GM21390 (cell line): Measurements from ENCODE around the gene TLCD3A.

ENCODE experiments used
- ATAC-seq: cut with Tn5 transposase; IDR thresholded peaks from one replicate; pipeline ENCODE4 v1.9.1; 2021; ENCODE audit not compliant: unreplicated experiment

The TLCD3A gene

DNA sequence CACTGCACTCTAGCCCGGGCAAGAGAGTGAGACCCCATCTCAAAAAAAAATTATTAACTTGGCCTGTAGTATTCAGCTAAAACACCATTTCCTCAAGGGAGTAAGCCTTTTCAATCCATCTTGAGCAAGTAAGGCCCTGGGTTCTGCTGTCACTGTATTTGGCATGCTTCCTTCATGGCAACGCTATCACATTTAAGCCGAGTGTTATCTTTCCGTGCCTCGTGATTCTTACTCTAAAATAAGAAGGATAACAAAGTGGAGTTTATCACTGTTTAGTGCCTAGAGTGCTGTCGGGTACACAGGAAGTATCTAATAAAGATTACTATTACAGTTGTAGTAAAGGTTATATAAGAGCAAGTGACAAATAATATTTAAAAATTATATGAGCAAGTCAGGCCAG, 26.5 kb upstream of the TLCD3A start:
- no peak for ATAC-seq

DNA sequence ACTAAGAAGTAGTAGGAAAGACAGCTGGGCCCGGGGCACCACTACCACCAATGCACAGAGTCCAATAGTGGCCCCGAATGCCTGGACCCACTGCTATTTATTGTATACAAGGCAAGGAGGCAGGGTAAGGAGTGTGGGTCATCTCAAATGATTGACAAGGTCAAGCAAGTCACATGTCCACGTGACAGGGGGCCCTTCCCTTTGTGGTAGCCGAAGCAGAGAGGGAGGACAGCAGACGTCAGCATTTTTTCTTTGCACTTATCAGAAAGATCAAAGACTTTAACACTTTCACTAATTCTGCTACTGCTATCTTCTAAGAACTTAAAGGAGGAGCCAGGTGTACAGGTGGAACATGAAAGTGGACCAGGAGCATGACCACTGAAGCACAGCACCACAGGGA, 24.3 kb upstream of the TLCD3A start:
- no peak for ATAC-seq

DNA sequence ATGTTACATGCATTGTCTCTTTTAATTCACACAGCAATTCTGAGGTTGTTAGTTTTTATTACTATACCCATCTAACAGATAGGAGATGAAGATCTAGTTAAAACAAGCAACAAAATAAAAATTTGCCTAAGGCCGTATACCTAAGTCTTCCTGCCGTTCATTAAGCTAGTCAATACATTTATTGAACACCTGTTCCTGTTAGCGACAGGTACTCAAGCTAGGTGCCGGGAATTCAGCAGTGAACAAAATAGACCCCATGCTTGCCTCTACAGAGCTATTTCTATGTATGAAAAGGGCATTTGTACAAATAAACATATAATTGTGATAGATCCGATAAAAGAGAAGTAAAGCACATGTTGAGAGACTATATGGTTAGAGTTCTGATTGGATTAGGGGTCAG, 14.3 kb upstream of the TLCD3A start:
- no peak for ATAC-seq

DNA sequence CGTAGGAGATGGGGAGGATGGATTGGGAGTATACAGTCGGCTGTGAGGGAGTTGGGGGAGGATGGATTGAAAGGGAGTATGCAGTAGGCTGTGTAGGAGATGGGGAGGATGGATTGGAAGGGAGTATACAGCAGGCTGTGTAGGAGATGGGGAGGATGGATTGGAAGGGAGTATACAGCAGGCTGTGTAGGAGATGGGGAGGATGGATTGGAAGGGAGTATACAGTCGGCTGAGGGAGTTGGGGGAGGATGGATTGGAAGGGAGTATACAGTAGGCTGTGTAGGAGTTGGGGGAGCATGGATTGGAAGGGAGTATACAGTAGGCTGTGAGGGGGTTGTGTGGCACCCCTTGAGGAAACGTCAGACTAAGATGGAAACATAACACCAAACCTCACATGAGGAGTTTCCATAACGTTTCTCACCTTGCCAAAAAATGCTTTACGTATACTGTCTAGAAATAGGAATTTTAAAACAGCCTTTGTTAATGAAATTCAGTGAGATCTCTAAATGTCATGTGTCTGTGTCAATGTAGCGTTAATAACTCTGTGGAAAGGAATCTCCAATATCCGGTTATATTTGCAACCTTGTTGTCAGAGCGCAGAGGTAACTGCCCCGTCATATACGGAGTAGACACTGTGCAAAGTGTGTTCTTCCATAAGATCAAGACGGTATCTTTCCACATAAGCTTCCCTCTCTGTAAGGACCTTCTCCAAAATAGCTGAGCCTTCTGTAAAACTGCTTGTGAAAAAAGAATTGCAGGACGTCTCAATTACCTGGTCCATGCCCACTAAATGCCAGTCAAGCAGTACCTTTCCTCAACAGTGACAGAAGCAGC, 11.5 kb upstream of the TLCD3A start:
- no peak for ATAC-seq

DNA sequence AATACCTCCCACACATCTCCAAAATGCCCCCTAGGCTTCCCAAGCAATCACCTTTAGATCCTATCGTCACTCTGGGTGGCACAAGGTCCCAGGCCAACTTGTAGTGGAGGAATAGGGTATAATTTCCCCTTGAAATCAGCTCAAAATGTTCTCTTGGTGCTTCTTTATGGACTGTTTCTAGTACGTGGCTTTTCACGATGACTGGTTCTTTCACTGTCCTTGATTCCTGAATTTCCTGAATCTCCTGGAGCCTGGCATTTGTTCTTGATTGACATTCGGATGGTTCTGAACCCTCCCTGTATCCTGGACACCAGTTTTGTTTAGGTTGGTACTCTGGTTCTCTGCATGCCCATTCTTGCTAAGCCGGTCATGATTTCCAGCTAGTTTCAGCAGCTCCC, 10.9 kb upstream of the TLCD3A start:
- no peak for ATAC-seq

DNA sequence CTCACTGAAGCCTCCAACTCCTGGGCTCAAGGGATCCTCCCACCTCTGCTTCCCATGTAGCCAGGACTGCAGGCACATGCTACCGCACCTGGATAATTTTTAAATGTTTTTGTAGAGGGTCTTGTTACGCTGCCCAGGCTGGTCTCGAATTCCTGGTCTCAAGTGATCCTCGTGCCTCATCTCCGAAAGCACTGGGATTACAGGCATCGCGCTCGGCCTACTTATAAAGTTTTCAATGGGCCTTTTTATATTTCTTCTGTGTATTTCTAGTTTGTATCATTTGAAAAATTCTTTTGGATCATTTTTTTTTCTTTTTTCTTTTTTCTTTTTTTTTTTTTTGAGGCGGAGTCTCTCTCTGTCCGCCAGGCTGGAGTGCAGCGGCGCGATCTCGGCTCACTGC, 7.3 kb upstream of the TLCD3A start:
- ATAC-seq, result no peak

DNA sequence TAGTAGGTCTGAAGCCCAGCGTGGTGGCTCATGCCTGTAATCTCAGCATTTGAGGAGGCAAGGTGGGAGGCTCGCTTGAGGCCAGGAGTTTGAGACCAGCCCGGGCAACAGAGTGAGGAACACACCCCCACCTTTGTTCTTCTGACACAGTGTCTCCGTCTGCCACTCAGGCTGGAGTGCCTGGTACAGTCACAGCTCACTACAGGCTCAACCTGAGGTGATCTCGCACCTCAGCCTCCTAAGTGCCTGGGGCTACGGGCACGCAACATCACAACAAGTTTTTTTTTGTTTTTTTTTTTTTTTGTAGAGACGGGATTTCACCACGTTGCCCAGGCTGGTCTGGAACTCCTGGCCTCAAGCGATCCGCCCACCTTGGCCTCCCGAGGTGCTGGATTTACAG, 6.7 kb upstream of the TLCD3A start:
- no peak for ATAC-seq

DNA sequence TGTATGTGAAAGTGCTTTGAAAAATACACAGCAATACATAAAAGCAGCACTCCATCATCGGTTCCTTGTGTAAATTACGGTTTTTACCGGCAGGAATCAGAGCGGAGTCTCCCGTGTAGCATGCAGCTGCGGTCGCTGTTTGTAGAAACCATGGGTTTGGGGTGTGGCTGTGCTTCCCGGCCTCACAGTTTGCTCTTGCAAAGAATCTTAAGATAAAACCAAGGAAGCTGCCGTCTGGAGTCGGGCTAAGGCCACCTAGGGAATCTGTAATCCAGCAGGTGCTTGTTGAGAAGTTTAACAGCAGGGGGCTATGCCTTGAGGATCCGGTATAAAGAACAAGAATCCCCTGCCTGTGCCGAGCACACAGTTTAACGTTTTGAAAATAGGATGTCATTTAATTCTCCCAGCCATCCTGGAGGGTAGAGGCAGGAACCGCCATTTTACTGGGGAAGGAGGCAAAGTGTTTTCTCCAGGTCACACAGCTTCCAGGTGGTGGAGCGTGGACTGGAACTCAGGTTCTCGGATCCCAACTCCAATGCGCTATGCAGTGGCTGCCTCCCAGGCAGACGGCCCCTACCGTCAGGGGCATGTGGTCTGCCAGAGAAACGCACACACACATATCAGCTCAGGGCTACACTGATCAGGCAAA, 6.0 kb upstream of the TLCD3A start:
- no peak for ATAC-seq

DNA sequence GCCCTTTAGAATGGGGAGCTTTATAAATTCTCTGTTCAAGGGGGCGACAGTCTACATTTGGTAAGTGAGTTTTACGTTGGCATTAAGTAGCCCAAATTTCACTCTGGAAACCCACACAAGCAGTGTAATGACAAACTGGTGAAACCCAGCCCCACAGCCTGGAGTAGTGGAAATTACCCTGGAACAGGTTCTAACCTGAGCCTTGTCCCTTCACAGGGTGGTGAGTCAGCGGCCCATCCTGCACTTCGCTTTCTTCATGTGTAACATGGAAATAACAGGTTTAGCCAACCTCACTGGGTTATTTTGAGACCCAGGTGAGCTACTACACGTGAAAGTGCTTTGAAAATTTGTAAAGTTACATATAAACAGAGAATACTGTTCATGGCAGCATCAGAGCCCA, 3.5 kb upstream of the TLCD3A start:
- ATAC-seq, result no peak

DNA sequence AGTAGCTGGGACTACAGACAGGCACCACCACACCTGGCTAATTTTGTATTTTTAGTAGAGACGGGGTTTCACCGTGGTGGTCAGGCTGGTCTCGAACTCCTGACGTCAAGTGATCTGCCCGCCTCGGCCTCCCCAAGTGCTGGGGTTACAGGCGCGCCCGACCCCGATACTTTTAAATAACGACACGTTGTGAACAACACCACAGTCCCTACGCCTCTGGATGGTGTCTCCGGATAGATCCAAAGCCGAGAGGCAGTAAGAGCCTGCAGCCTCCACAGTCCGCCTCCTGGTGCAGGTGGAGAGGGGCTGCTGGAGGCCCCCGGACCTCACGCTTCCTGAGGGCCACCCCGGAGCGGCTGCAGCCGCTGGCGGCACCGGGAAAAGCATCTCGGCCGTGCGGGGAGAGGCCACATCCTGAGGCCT, 741 bp upstream of the TLCD3A start:
- no peak for ATAC-seq

DNA sequence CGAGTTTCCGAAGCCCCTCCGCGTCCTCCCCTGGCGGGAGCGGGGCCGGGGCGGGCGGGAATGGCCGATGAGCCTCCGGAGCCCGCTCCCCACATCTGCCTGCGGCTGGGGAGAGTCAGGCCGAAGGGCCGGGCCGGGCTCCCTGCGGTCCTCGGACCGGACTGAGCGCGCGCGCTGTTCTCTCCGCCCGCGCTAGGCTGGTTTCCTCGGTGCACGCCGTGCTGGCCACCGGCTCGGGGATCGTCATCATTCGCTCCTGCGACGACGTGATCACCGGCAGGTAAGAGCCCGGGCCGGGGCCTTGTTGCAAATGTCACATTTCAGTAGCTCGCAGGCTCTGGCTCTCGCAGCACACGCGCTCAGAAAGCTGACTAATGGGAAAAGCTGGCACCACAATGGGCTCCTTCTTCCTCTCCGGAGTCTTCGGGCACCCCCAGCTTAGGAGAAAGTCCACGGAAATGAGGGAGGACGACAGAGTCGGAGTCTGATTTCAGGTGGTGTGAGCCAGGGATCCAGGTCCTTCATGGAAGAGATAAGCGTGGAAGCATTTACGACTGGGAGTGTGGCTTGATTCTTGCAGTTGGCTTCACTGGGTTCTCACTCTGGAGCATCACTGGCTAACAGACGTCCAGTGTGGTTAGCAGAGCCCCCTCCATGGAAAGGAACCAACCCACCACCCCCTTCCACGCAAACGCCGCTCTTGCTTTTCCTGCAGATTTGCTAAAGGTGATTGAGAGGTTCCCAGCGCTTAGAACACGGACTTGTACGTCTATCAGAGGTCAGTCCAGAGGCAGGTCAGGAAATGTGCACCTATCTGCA, 715 bp downstream of the TLCD3A start:
- ATAC-seq, result peak; percentile 40

DNA sequence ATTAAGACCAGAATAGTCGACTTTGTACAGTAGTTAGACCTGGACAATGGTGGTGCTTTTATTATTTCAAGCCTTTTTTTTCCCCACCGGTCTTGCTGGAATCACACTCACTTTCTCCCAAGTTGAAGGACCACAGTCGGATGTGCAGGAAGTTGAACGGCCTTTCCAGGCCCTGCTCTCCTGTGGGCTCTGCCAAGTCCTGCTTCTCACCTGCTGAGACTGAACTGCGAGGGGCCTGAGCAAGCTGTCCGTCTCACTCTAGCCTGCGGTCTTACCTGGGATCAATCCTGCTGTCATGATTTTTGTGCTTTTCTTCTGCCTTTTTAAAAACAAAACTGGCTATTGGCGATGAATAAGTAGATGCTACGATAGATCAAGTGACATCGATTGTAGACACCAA, 1.3 kb downstream of the TLCD3A start:
- no peak for ATAC-seq

DNA sequence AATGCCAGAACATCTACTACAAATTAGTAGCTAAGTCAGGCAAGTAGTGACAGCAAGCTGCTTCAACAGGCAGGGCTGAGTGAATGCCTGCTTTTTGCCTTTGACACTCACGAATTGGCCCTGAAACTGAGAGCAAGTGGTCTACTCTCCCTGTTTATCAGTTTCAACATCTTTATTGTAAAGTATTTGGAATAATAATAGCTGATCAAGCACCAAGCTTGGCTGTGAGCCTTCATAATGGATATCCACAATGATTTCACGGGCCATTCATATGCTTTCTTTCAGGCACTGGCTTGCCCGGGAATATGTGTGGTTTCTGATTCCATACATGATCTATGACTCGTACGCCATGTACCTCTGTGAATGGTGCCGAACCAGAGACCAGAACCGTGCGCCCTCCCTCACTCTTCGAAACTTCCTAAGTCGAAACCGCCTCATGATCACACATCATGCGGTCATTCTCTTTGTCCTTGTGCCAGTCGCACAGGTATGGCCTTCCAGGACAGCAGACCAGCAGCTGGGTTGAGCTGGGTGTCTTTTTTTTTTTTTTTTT, 5.2 kb downstream of the TLCD3A start:
- no peak for ATAC-seq

DNA sequence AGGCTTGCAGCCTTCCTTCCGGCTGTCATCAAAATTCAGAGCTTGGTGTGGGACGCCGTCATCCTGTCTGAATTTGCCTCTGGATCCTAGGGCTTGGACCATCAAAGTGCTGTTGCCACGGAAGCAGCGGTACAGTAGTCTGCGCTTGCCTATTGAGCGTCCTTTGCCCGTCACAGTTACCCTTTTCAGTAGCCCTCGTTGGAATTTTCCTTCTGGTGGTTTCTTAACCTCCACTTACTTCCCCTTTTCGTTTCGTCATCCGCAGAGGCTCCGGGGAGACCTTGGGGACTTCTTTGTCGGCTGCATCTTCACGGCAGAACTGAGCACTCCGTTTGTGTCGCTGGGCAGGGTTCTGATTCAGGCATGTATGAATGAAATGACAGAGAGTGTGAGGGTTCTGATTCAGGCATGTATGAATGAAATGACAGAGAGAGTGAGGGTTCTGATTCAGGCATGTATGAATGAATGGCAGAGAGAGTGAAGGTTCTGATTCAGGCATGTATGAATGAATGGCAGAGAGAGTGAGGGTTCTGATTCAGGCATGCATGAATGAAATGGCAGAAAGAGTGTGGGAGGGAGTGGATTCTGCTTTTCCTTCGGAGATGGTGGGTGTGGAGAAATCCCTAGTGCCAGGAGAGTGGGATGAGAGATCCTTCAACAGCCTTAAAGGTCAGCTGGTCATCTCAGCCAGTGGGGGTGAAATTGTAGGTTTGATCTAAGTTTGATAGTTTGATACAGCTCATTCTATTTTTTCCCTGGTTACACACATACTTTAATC, 8.0 kb downstream of the TLCD3A start:
- peak; percentile 80 for ATAC-seq

DNA sequence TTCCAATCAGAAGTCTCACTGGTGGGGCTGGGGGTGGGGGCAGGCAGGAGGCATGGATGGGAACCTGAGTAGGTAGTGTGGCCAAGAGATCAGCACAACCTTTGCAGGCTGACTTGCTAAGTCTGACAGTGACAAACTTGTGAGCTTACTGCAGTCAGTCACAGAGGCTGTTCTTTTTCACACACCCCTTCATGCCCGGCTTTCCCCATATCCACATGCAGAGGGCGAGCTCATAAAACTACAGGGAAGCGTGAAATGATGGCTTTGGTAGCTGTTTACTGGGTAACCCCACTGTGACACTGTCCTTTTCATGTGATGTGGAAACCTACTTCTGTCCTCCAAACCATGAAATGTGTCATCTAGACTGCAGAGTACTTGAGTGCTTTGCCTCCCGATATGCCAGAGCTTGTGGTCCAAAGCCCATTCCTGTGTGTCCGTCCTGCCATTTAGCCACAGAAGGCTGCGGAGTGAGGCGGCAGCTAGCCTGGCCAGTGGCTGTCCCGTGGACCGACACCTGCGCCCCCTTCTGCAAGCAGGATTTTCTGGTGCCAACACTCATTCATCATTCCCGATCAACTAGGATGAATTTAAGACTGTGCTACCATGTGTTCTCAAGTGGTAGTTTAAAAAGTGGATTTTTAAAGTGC, 9.9 kb downstream of the TLCD3A start:
- no peak for ATAC-seq

DNA sequence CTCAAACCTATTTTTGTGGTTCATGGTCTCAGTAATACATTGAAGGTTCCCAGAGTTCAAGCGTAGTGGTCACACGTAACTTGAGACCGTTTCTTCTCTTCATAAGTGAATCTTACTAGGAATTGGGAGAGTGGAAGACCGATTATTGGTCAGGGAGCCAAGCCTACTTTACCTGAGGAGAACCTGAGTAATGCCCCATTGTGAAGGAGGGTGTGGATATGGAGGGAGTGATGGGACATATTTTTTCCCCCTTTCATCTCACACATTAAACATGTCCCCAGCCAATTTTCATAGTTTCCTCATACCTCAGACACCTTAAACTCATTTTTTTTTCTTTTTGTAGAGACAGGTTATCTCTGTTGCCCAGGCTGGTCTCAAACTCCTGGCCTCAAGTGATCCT, 10.7 kb downstream of the TLCD3A start:
- no peak for ATAC-seq

DNA sequence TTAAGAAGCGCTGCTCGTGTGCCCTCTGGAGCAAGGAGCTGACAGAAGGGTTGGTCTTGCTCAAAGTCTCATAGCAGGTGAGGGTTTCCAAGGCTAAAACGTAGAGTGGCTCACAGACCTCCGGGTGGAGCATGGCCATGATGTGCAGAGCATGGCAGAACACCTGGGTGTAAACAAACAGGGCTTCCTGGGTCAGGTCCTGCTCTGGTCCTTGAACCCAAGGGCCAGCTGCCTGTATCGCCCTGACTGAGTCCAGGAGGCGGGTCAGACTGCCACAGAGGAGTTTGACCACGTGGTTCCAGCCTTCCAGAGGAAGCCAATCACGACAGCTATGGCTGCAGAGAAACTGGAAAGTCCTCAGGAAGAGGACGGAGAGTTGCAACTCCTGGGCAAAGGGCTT, 12.5 kb downstream of the TLCD3A start:
- ATAC-seq, result no peak

DNA sequence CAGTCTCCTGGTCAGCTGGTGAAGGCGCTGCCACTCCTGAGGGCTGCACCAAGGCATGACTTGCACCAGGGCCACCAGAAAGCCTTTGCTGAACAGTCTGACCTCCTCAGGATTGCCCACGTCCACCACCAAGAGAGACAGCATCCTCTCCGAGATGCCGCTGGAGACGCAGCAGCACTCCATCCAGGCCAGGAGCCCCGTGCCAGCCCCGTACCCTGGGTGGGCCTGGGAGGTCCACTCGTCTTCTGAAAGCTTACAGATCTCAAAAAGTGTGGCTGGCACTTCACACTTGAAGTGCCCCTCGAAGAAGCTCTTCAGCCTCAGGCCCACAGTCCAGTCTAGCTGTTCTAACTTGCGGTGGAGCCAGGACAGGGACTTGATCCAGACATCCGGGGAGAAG, 13.0 kb downstream of the TLCD3A start:
- no peak for ATAC-seq

DNA sequence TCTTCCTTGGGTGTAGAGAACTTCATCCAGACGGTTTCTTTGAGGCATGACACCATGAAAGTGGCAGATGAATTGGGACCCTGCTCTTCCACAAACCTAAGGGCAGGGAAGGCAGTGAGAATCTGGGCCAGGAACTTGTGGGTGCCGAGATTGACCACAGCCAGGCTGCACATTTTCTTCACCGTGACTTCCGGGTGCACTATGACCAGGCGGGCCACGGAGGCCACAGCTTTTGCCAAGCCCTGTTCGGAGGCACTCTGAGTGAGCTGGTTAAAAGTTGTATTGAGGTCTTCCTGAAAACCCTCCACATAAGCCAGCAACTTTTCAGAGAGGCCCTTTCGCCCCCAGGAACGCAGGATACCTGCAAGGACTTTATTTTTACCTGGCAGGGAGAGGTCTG, 13.8 kb downstream of the TLCD3A start:
- ATAC-seq, result no peak
